Calu3 (cell line): ENCODE data around the gene NCBP2L. TPM values are rescaled to one million over a fixed set of nuclear protein-coding genes. Genes with fewer than 3 reads are reported as not detected.

Source experiments
- BruUV-seq: library from RNA; stranded (reverse); fragments of 400-500 nt; replicated peaks from 2 replicates; lab custom pipeline; 2021; lab: Mats Ljungman, UMichigan
- CTCF ChIA-PET: fragments of 300-600 bp; sonication (Branson Sonifier 250); formaldehyde crosslinking; loops from one replicate; lab custom pipeline; 2022; ENCODE audit warnings: antibody characterized with exemption; lab: Charles Lee
- DNase-seq: peaks from one replicate; pipeline ENCODE4 v3.0.0; 2022
- H3K27ac Mint-ChIP-seq: one replicate; pipeline ENCODE4 v1.8.0; 2022; ENCODE audit warnings: mixed read lengths; ENCODE audit not compliant: unreplicated experiment
- H3K27me3 Mint-ChIP-seq: one replicate; pipeline ENCODE4 v1.8.0; 2022; ENCODE audit warnings: mixed read lengths; ENCODE audit not compliant: unreplicated experiment
- H3K36me3 Mint-ChIP-seq: one replicate; pipeline ENCODE4 v1.8.0; 2022; ENCODE audit warnings: mild to moderate bottlenecking, moderate library complexity, mixed read lengths; ENCODE audit not compliant: insufficient read depth, unreplicated experiment
- H3K4me1 Mint-ChIP-seq: one replicate; pipeline ENCODE4 v1.8.0; 2022; ENCODE audit warnings: mild to moderate bottlenecking, low read depth, mixed read lengths; ENCODE audit not compliant: unreplicated experiment
- H3K4me3 Mint-ChIP-seq: one replicate; pipeline ENCODE4 v1.8.0; 2022; ENCODE audit warnings: mild to moderate bottlenecking, low read depth, moderate library complexity, mixed read lengths; ENCODE audit not compliant: unreplicated experiment
- H3K9me3 Mint-ChIP-seq: one replicate; pipeline ENCODE4 v1.8.0; 2022; ENCODE audit warnings: low read depth, mixed read lengths; ENCODE audit not compliant: unreplicated experiment
- intact Hi-C: fragments of 100-400 bp; cut with micrococcal nuclease; formaldehyde crosslinking; loops from one replicate; pipeline ENCODE4 v1.10.0; 2022; ENCODE audit not compliant: unreplicated experiment
- total RNA-seq: library from RNA; stranded (reverse); gene quantifications from 2 replicates; pipeline ENCODE4 v1.2.3, GENCODE V29; 2022
- TF ChIP-seq, protein P1 (sequence below): fragments of 200-600 bp; IDR thresholded peaks from one replicate; pipeline ENCODE4 v1.8.0; 2022; ENCODE audit warnings: antibody characterized with exemption; ENCODE audit not compliant: unreplicated experiment

NCBP2L gene
- total RNA-seq, 1 experiment from 2014 or later, result not detected

DNA sequence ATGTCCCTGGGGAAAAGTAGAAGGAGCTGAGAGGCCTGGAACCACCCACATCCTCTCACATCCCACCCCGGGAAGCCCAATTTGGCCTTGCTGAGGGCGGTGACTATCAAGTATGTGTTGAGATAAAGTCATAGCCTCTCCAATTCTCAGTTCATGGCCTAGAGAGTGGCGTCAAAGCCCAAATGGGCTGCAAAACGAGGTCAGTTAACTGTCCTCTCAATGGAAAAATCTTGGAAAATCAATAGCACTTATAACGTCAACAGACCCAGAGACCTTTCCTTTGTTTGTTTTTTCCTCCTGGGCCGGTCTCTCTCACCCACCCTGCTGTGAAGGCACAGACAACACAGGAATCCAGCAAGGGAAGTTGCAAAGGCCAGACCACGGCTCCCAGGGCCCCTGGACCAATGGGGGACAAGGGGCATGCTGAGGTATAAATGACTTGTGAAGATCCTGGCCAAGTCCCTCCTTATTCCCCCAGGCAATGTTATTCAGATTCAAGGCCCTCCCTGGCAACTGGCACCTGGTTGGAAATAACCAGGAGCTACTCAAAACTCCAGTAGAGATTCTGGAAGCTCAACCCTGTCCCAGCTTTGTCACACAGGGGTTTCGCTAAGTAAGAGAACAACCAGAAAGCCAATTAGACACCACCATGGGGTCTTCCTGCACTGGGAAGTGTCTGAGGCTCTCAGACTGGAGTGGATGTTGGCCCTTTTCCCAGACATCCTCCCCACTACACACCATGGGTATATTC lies 40.6 kb upstream of the NCBP2L start:
- no TSS peak for BruUV-seq
- TF ChIP-seq, protein P1, sequence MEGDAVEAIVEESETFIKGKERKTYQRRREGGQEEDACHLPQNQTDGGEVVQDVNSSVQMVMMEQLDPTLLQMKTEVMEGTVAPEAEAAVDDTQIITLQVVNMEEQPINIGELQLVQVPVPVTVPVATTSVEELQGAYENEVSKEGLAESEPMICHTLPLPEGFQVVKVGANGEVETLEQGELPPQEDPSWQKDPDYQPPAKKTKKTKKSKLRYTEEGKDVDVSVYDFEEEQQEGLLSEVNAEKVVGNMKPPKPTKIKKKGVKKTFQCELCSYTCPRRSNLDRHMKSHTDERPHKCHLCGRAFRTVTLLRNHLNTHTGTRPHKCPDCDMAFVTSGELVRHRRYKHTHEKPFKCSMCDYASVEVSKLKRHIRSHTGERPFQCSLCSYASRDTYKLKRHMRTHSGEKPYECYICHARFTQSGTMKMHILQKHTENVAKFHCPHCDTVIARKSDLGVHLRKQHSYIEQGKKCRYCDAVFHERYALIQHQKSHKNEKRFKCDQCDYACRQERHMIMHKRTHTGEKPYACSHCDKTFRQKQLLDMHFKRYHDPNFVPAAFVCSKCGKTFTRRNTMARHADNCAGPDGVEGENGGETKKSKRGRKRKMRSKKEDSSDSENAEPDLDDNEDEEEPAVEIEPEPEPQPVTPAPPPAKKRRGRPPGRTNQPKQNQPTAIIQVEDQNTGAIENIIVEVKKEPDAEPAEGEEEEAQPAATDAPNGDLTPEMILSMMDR, result no peak
- H3K4me1 Mint-ChIP-seq, result peaks cover 23% of the 10 kb centered on the region
- DNase-seq, result no peak
- H3K27me3 Mint-ChIP-seq, result no peaks in the 10 kb centered on the region
- CTCF ChIA-PET, result no interaction called here
- intact Hi-C loops, result no loop called here
- peaks cover 8% of the 10 kb centered on the region for H3K36me3 Mint-ChIP-seq
- no peaks in the 10 kb centered on the region for H3K9me3 Mint-ChIP-seq
- no peak overlapping the region for H3K4me3 Mint-ChIP-seq
- no peak overlapping the region for H3K27ac Mint-ChIP-seq

DNA sequence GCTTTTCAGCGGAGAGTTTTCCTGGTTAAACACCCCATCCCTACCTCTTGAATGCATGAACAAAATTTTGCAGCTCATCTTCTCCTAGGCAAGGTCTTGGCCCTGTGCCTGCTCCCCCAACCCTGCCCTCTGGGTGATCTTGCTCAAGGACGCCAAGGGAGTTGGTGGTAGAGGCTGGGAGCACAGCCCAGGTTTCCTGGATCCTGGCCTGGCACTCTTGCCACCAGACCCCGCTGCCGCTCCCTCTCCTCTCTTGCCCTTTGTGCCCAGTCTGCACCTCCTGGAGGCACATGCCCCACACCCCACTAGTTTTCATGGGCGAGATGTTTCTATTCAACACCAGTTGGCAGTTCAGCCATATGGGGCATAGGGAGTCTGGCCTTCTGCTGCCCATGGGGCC lies 39.3 kb upstream of the NCBP2L start:
- DNase-seq, result no peak
- intact Hi-C loops, result no loop called here
- TF ChIP-seq, protein P1, result no peak
- no peaks in the 10 kb centered on the region for H3K27me3 Mint-ChIP-seq
- CTCF ChIA-PET, result no interaction called here
- H3K4me3 Mint-ChIP-seq, result no peak overlapping the region
- H3K9me3 Mint-ChIP-seq, result no peaks in the 10 kb centered on the region
- no peak overlapping the region for H3K27ac Mint-ChIP-seq
- peaks cover 9% of the 10 kb centered on the region for H3K36me3 Mint-ChIP-seq
- BruUV-seq, result no TSS peak
- H3K4me1 Mint-ChIP-seq, result peaks cover 18% of the 10 kb centered on the region

DNA sequence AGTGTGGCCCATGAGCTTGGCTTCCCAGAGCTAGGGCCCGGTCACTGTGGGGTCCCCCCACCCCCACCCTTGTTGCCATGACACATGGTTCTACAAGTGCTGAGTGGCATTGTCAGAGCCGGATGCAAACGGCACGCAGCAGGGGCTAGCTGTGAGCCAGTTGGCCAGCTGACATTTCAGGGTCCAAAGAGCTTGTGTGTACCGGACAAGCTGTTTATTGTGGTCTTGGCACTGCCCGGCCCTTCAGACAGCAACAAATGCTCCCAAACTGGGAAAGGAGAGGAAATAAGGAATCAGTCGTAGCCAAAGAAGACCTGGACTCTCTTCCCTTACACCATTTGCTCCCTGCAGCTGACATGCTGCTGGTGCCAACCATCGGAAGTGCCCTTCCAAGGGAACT lies 38.8 kb upstream of the NCBP2L start:
- H3K4me3 Mint-ChIP-seq, result no peak overlapping the region
- CTCF ChIA-PET, result no interaction called here
- no peak overlapping the region for H3K27ac Mint-ChIP-seq
- no peaks in the 10 kb centered on the region for H3K9me3 Mint-ChIP-seq
- H3K27me3 Mint-ChIP-seq, result no peaks in the 10 kb centered on the region
- peaks cover 9% of the 10 kb centered on the region for H3K36me3 Mint-ChIP-seq
- no TSS peak for BruUV-seq
- intact Hi-C loops, result no loop called here
- TF ChIP-seq, protein P1, result no peak
- no peak for DNase-seq
- peaks cover 18% of the 10 kb centered on the region for H3K4me1 Mint-ChIP-seq

DNA sequence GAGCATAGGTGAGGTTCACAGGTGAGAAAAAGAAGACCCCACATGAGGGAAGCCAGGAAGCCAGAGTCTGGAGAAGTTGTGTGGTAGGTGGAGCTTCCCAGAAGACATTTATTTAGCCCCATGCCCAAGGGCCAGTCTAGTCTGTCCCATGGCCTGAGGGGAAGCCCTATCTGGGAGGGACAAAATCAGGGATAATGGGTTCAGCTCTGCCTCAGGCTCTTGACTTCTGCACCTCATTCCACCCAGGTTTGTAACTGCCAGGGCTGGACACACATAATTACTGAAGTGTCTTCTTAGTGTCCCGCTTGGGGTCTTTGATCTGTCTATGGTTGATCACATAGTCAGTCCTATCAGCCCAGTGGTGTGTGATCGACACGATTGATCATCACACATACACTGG lies 38.0 kb upstream of the NCBP2L start:
- H3K27ac Mint-ChIP-seq, result no peak overlapping the region
- TF ChIP-seq, protein P1, result no peak
- H3K36me3 Mint-ChIP-seq, result peaks cover 9% of the 10 kb centered on the region
- intact Hi-C loops, result no loop called here
- CTCF ChIA-PET, result no interaction called here
- no peak for DNase-seq
- H3K9me3 Mint-ChIP-seq, result no peaks in the 10 kb centered on the region
- H3K4me1 Mint-ChIP-seq, result peaks cover 18% of the 10 kb centered on the region
- no peaks in the 10 kb centered on the region for H3K27me3 Mint-ChIP-seq
- no peak overlapping the region for H3K4me3 Mint-ChIP-seq
- no TSS peak for BruUV-seq
